SK-N-SH (cell line): Measurements from ENCODE around the gene ANKRD34A. TPM values are rescaled to one million over a fixed set of nuclear protein-coding genes. Genes with fewer than 3 reads are reported as not detected.
A peak's percentile ranks its signal among the peaks of the same experiment; 100 is the strongest.

Experiments used
- CTCF ChIA-PET: fragments of 300-600, 350-600 bp; formaldehyde crosslinking; extraction: SDS; loops from one replicate; lab custom pipeline; 2021; lab: Yijun Ruan, JAX
- POLR2A ChIA-PET: fragments of 350-600 bp; sonication (Branson Sonifier 250); formaldehyde crosslinking; extraction: SDS; loops from one replicate; lab custom pipeline; 2020; ENCODE audit warnings: antibody characterized with exemption, inconsistent platforms; lab: Yijun Ruan, JAX
- DNase-seq: peaks from one replicate; pipeline ENCODE4 v3.0.0; 2012
- H2AFZ ChIP-seq: fragments of 200-600 bp; sonication (generic); 2 replicates; pipeline ENCODE4 v1.8.1; 2016; ENCODE audit warnings: antibody characterized with exemption, mild to moderate bottlenecking, low read depth
- H3F3A ChIP-seq: fragments of 200-600 bp; sonication (generic); replicated peaks from 2 replicates; pipeline ENCODE3; 2016; ENCODE audit warnings: antibody characterized with exemption, mild to moderate bottlenecking; ENCODE audit not compliant: insufficient read depth
- H3K27ac ChIP-seq, 2 experiments: fragments of 200-500 bp in 1 of 2; fragments of 200-600 bp in 1 of 2; sonication (Bioruptor generic) in 1 of 2; sonication (generic), shearing (Covaris generic) in 1 of 2; 2 replicates each; pipeline versions ENCODE4 v1.5.1 to v1.6.1; 2014 to 2016; ENCODE audit warnings: low read depth in 2 of 2, inconsistent platforms in 1 of 2, low read length in 1 of 2, mild to moderate bottlenecking in 1 of 2, mixed read lengths in 1 of 2
- H3K27me3 ChIP-seq: fragments of 200-600 bp; sonication (generic), shearing (Covaris generic); 2 replicates; pipeline ENCODE4 v1.6.1; 2016; ENCODE audit warnings: mixed run types; ENCODE audit not compliant: insufficient read depth
- H3K36me3 ChIP-seq, 2 experiments: fragments of 200-500 bp in 1 of 2; fragments of 200-600 bp in 1 of 2; sonication (Bioruptor generic) in 1 of 2; sonication (generic) in 1 of 2; replicated peaks in 1 of 2; 2 replicates each; pipeline versions ENCODE3 to v1.5.1; 2014 to 2016; ENCODE audit warnings: low read length in 1 of 2, mild to moderate bottlenecking in 1 of 2; ENCODE audit not compliant: insufficient read depth in 2 of 2, control insufficient read depth in 1 of 2
- H3K4me1 ChIP-seq, 2 experiments: fragments of 200-500 bp in 1 of 2; fragments of 200-600 bp in 1 of 2; sonication (Bioruptor generic) in 1 of 2; sonication (generic), shearing (Covaris generic) in 1 of 2; 2 replicates each; pipeline versions ENCODE4 v1.5.1 to v1.6.1; 2014 to 2016; ENCODE audit warnings: low read depth in 1 of 2, low read length in 1 of 2, mixed run types in 1 of 2; ENCODE audit not compliant: insufficient read depth in 2 of 2, control insufficient read depth in 1 of 2
- H3K4me2 ChIP-seq: fragments of 200-600 bp; sonication (generic), shearing (Covaris generic); 2 replicates; pipeline ENCODE4 v1.6.1; 2017; ENCODE audit warnings: mixed run types
- H3K4me3 ChIP-seq, 2 experiments: fragments of 200-500 bp in 1 of 2; fragments of 200-600 bp in 1 of 2; sonication (Bioruptor generic) in 1 of 2; sonication (generic), shearing (Covaris generic) in 1 of 2; 2 replicates each; pipeline versions ENCODE4 v1.5.1 to v1.8.1; 2014 to 2016; ENCODE audit warnings: low read depth in 2 of 2, inconsistent platforms in 1 of 2, low read length in 1 of 2, mild to moderate bottlenecking in 1 of 2, mixed read lengths in 1 of 2, moderate library complexity in 1 of 2
- H3K79me2 ChIP-seq: fragments of 200-600 bp; sonication (generic); 2 replicates; pipeline ENCODE4 v1.8.1; 2017; ENCODE audit warnings: mild to moderate bottlenecking; ENCODE audit not compliant: insufficient read depth
- H3K9ac ChIP-seq: fragments of 200-600 bp; sonication (generic); 2 replicates; pipeline ENCODE4 v1.6.1; 2017; ENCODE audit warnings: mixed run types
- H3K9me2 ChIP-seq: fragments of 200-600 bp; sonication (generic); 2 replicates; pipeline ENCODE4 v1.6.1; 2017; ENCODE audit warnings: mixed run types
- H3K9me3 ChIP-seq: fragments of 200-600 bp; sonication (generic); 2 replicates; pipeline ENCODE4 v1.6.1; 2017; ENCODE audit warnings: mixed run types, mild to moderate bottlenecking, moderate library complexity
- H4K20me1 ChIP-seq: fragments of 200-600 bp; sonication (generic); 2 replicates; pipeline ENCODE4 v1.6.1; 2017; ENCODE audit warnings: mild to moderate bottlenecking, mixed run types; ENCODE audit not compliant: insufficient read depth
- FOSL2 ChIP-seq: IDR thresholded peaks from 2 replicates; pipeline ENCODE4 v1.4.0; 2012; ENCODE audit warnings: low read depth, mild to moderate bottlenecking, moderate library complexity, borderline replicate concordance
- PBX3 ChIP-seq: IDR thresholded peaks from 2 replicates; pipeline ENCODE4; 2012
- POLR2AphosphoS5 ChIP-seq: IDR thresholded peaks from 2 replicates; pipeline ENCODE4 v1.6.1; 2012; ENCODE audit warnings: low read depth, low read length
- SIN3A ChIP-seq: IDR thresholded peaks from 2 replicates; pipeline ENCODE4 v1.6.1; 2012; ENCODE audit warnings: low read depth, mild to moderate bottlenecking, low read length, moderate library complexity, borderline replicate concordance
- TCF12 ChIP-seq: IDR thresholded peaks from 2 replicates; pipeline ENCODE4 v1.4.0; 2012
- ZBTB33 ChIP-seq: IDR thresholded peaks from 2 replicates; pipeline ENCODE4 v1.4.0; 2012; ENCODE audit warnings: low read depth, borderline replicate concordance
- WGBS: methylation state at CpG from one replicate; pipeline ENCODE4 v1.1.6; 2017; ENCODE audit warnings: low lambda C conversion rate; 5-methylcytosine and 5-hydroxymethylcytosine counted together
- polyA plus RNA-seq, 3 experiments: library from polyadenylated mRNA; depleted of rRNA; stranded (reverse); fragments of >200 nt; gene quantifications; 2 replicates each; pipeline ENCODE4 v1.2.3, GENCODE V29; 2012
- TF ChIP-seq, protein P1 (sequence below): IDR thresholded peaks from 2 replicates; pipeline ENCODE4 v1.6.1; 2012; ENCODE audit warnings: mild to moderate bottlenecking, low read depth, low read length, moderate library complexity

Gene ANKRD34A
- polyA plus RNA-seq, 1 of the 3 experiments (the other 2 are of a cell fraction): 2.6 TPM

GRCh38 chr1:145986551-145986950 is 22.2 kb upstream of the ANKRD34A start:
- WGBS: 97% methylated on average over 6 of the region's 6 CpGs
- no peaks in the 10 kb centered on the region for H4K20me1 ChIP-seq
- TF ChIP-seq TCF12: no peak
- no peak for TF ChIP-seq POLR2AphosphoS5
- TF ChIP-seq PBX3: no peak
- no peak for TF ChIP-seq ZBTB33
- TF ChIP-seq, protein P1, sequence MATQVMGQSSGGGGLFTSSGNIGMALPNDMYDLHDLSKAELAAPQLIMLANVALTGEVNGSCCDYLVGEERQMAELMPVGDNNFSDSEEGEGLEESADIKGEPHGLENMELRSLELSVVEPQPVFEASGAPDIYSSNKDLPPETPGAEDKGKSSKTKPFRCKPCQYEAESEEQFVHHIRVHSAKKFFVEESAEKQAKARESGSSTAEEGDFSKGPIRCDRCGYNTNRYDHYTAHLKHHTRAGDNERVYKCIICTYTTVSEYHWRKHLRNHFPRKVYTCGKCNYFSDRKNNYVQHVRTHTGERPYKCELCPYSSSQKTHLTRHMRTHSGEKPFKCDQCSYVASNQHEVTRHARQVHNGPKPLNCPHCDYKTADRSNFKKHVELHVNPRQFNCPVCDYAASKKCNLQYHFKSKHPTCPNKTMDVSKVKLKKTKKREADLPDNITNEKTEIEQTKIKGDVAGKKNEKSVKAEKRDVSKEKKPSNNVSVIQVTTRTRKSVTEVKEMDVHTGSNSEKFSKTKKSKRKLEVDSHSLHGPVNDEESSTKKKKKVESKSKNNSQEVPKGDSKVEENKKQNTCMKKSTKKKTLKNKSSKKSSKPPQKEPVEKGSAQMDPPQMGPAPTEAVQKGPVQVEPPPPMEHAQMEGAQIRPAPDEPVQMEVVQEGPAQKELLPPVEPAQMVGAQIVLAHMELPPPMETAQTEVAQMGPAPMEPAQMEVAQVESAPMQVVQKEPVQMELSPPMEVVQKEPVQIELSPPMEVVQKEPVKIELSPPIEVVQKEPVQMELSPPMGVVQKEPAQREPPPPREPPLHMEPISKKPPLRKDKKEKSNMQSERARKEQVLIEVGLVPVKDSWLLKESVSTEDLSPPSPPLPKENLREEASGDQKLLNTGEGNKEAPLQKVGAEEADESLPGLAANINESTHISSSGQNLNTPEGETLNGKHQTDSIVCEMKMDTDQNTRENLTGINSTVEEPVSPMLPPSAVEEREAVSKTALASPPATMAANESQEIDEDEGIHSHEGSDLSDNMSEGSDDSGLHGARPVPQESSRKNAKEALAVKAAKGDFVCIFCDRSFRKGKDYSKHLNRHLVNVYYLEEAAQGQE: no peak
- no peak for TF ChIP-seq SIN3A
- TF ChIP-seq FOSL2: no peak
- no peak overlapping the region for H3K4me3 ChIP-seq
- no peak overlapping the region for H3K4me2 ChIP-seq
- peaks cover 7 to 14% of the 10 kb centered on the region in 2 experiments; a peak in 3 of 4 replicates for H3K4me1 ChIP-seq
- no peaks in the 10 kb centered on the region for H3K36me3 ChIP-seq
- H3K79me2 ChIP-seq: no peaks in the 10 kb centered on the region
- peak overlapping the region; percentile 16 to 69; a peak in 3 of 4 replicates for H3K27ac ChIP-seq
- no peaks in the 10 kb centered on the region for H3K27me3 ChIP-seq
- no peak for DNase-seq
- H3K9me3 ChIP-seq: no peaks in the 10 kb centered on the region
- H3K9ac ChIP-seq: no peak overlapping the region
- H3K9me2 ChIP-seq: no peaks in the 10 kb centered on the region
- H2AFZ ChIP-seq: no peak overlapping the region
- ChIA-PET POLR2A (no interaction called here), CTCF (interaction anchor here (1.3 to 10.6 kb wide), 4 partner anchors 9 to 95 kb away, joined by 3 to 99 read pairs (median 8); no protein-coding TSS in a partner anchor)
- peaks cover 9% of the 10 kb centered on the region for H3F3A ChIP-seq
